OCI-LY7 (cell line): Measurements from ENCODE around the gene SLC25A14. TPM values are rescaled to one million over a fixed set of nuclear protein-coding genes. Genes with fewer than 3 reads are reported as not detected.

Experiments used
- BruUV-seq: library from RNA; stranded (reverse); fragments of 400-500 nt; replicated peaks from 2 replicates; lab custom pipeline; 2021; lab: Mats Ljungman, UMichigan
- CTCF ChIA-PET: fragments of 300-600 bp; sonication (Branson Sonifier 250); formaldehyde crosslinking; loops from one replicate; lab custom pipeline; 2022; ENCODE audit warnings: antibody characterized with exemption; ENCODE audit not compliant: unreplicated experiment; lab: Charles Lee
- POLR2A ChIA-PET: fragments of 300-600 bp; sonication (Branson Sonifier 250); formaldehyde crosslinking; loops from one replicate; lab custom pipeline; 2022; ENCODE audit warnings: antibody characterized with exemption; lab: Charles Lee
- DNase-seq: peaks from one replicate; pipeline ENCODE4 v3.0.0-alpha.2; 2015; ENCODE audit warnings: low spot score
- H2AFZ ChIP-seq: fragments of 200-600 bp; sonication (generic), shearing (Covaris generic); 2 replicates; pipeline ENCODE4 v1.6.1; 2014; ENCODE audit warnings: mild to moderate bottlenecking, antibody characterized with exemption, low read length, moderate library complexity
- H3K27ac ChIP-seq: fragments of 200-600 bp; sonication (generic); 2 replicates; pipeline ENCODE4 v1.5.1; 2014; ENCODE audit warnings: mixed run types, low read depth, mild to moderate bottlenecking, moderate library complexity, low read length, inconsistent platforms; ENCODE audit not compliant: poor library complexity, severe bottlenecking
- H3K36me3 ChIP-seq: fragments of 200-600 bp; sonication (generic); 2 replicates; pipeline ENCODE4 v1.6.1; 2014; ENCODE audit warnings: mild to moderate bottlenecking, antibody characterized with exemption, low read length, moderate library complexity, mixed read lengths; ENCODE audit not compliant: insufficient read depth
- H3K4me1 ChIP-seq: fragments of 200-600 bp; sonication (generic); 2 replicates; pipeline ENCODE4 v1.5.1; 2014; ENCODE audit warnings: mild to moderate bottlenecking, low read length; ENCODE audit not compliant: insufficient read depth, poor library complexity, severe bottlenecking
- H3K4me2 ChIP-seq: fragments of 200-600 bp; sonication (generic); 2 replicates; pipeline ENCODE4 v1.6.1; 2014; ENCODE audit warnings: mild to moderate bottlenecking, low read length
- H3K4me3 ChIP-seq: fragments of 200-600 bp; sonication (generic); 2 replicates; pipeline ENCODE4 v1.5.1; 2014; ENCODE audit warnings: mild to moderate bottlenecking, low read depth, low read length; ENCODE audit not compliant: poor library complexity, severe bottlenecking
- H3K79me2 ChIP-seq: fragments of 200-600 bp; sonication (generic); 2 replicates; pipeline ENCODE4 v1.6.1; 2016; ENCODE audit warnings: low read depth, mild to moderate bottlenecking, low read length, moderate library complexity, mixed read lengths; ENCODE audit not compliant: insufficient read depth
- H3K9me2 ChIP-seq: fragments of 200-600 bp; sonication (generic); 2 replicates; pipeline ENCODE4 v1.6.1; 2016; ENCODE audit warnings: mild to moderate bottlenecking, low read length, mixed read lengths; ENCODE audit not compliant: insufficient read depth
- H3K9me3 ChIP-seq: fragments of 200-600 bp; sonication (generic); 2 replicates; pipeline ENCODE4 v1.6.1; 2014; ENCODE audit warnings: mild to moderate bottlenecking, mixed run types, low read length, mixed read lengths
- H4K20me1 ChIP-seq: fragments of 200-600 bp; sonication (generic); 2 replicates; pipeline ENCODE4 v1.6.1; 2014; ENCODE audit warnings: mild to moderate bottlenecking, antibody characterized with exemption, low read length, moderate library complexity, mixed read lengths; ENCODE audit not compliant: insufficient read depth
- EZH2phosphoT487 ChIP-seq: fragments of 200-600 bp; sonication (generic); IDR thresholded peaks from 2 replicates; pipeline ENCODE4 v1.6.1; 2018; ENCODE audit warnings: low read depth, borderline replicate concordance, mild to moderate bottlenecking, mixed run types, antibody characterized with exemption, low read length, moderate library complexity, mixed read lengths
- intact Hi-C: fragments of 100-400 bp; cut with micrococcal nuclease; formaldehyde crosslinking; loops from one replicate; pipeline ENCODE4 v1.10.0; 2022; ENCODE audit not compliant: unreplicated experiment
- total RNA-seq, 2 experiments: library from RNA; depleted of rRNA in 1 of 2; stranded (reverse); fragments of >200 nt in 1 of 2; shearing (Covaris generic) in 1 of 2; gene quantifications; 2 replicates each; pipeline ENCODE4 v1.2.3, GENCODE V29; 2014 to 2022
- TF ChIP-seq, protein P1 (sequence below): fragments of 200-600 bp; sonication (generic); conservative IDR thresholded peaks from 2 replicates; pipeline ENCODE4 v1.5.1; 2014; ENCODE audit warnings: mild to moderate bottlenecking, antibody characterized with exemption, low read length, moderate library complexity, mixed read lengths

SLC25A14 gene
- total RNA-seq, 2 experiments from 2014 or later = 12.6 to 19.5 TPM

DNA sequence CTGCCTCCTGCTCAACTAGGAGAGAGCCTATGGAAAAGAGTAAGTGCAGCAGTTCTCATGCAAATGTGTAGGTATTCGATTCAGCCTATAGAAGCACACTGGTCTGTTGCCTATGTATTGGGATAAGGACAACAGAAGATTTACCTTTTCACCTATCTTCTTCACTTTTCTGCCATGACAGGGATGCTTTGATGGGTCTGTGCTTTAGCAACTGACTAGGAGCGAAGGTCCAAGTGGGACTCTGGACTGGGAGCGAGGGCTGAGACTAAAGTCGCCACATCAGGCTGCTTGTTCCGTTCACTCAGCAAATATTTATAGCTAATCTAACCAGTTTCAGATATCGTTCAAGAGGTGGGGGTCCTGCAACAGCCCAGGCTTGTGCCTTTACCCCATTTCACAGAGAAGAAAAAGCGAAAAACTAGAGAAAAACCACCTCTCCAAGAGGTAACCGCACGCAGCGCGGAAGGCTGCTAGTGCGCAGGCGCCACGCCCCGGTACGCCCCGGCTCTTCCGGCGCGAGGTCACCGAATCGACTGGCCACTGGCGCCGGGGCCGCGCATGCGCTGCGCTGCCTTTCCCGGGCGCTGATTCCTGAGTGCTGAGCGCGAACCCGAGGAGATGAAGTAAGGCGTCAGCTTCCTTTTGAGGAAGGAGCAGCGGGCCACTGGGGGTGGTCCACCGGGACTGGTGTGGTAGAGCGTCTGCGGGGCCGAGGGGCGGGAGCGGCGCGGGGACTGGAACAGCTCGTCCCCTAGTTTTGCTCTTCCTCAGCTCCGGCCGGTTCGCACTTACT is 61.9 kb downstream of the SLC25A14 start, which contains the start of gene RBMX2:
RBMX2 (plus strand) TSS at position 573 of the 793 bp plus-strand sequence; CDS start at position 619, 46 bp downstream.
- peak within 1 kb of the TSS; percentile 50 for H3K27ac ChIP-seq
- H4K20me1 ChIP-seq = no peaks in the 10 kb centered on the region
- intact Hi-C loops = loop anchor here (5.0 to 10.0 kb wide), 2 partner anchors 69 to 137 kb away; partner anchors contain the start of gene ZNF280C
- peaks cover 7% of the 10 kb centered on the region for H3K36me3 ChIP-seq
- no peaks in the 10 kb centered on the region for H3K9me2 ChIP-seq
- POLR2A ChIA-PET = interaction anchor here (0.6 to 1.5 kb wide), 6 partner anchors 9 to 502 kb away, joined by 3 to 5 read pairs (median 4); partner anchors contain the start of genes ENOX2 and SLC25A14
- H3K4me1 ChIP-seq = peaks cover 4% of the 10 kb centered on the region
- peak within 1 kb of the TSS; percentile 94 for H3K4me3 ChIP-seq
- peak within 1 kb of the TSS; percentile 83 for H3K4me2 ChIP-seq
- no peaks in the 10 kb centered on the region; the same call in 1 of the 2 replicates for H3K79me2 ChIP-seq
- no TSS peak for BruUV-seq
- CTCF ChIA-PET = no interaction called here
- no peak for TF ChIP-seq EZH2phosphoT487
- TF ChIP-seq, protein P1, sequence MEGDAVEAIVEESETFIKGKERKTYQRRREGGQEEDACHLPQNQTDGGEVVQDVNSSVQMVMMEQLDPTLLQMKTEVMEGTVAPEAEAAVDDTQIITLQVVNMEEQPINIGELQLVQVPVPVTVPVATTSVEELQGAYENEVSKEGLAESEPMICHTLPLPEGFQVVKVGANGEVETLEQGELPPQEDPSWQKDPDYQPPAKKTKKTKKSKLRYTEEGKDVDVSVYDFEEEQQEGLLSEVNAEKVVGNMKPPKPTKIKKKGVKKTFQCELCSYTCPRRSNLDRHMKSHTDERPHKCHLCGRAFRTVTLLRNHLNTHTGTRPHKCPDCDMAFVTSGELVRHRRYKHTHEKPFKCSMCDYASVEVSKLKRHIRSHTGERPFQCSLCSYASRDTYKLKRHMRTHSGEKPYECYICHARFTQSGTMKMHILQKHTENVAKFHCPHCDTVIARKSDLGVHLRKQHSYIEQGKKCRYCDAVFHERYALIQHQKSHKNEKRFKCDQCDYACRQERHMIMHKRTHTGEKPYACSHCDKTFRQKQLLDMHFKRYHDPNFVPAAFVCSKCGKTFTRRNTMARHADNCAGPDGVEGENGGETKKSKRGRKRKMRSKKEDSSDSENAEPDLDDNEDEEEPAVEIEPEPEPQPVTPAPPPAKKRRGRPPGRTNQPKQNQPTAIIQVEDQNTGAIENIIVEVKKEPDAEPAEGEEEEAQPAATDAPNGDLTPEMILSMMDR = no peak
- H2AFZ ChIP-seq = peak within 1 kb of the TSS; percentile 71
- H3K9me3 ChIP-seq = no peaks in the 10 kb centered on the region
- peak; percentile 78 for DNase-seq

DNA sequence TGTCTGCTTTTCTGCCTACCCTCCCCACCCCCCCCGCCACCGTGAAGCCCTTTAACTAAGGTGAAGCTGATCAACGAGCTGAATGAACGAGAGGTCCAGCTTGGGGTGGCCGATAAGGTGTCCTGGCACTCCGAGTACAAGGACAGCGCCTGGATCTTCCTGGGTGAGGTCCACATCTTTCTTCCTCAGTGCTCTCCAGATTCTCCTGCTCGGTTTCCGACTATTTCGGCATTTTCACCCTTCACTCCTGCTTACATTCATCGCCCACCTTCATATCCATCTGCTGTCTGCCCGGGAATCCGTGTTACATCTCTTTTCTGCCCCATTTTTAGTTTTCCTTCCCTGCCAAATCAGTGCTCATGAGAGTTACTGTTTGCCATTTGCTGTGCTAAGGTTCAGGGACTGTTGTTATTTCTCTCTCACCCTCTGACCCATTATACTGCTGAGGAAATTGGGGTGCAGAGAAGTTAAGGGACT is 62.5 kb downstream of the SLC25A14 start:
- intact Hi-C loops = loop anchor here (5.0 to 10.0 kb wide), 2 partner anchors 70 to 137 kb away; partner anchors contain the start of gene ZNF280C
- Histone ChIP-seq H3K9me3 (no peaks in the 10 kb centered on the region), H4K20me1 (no peaks in the 10 kb centered on the region), H3K79me2 (no peaks in the 10 kb centered on the region; the same call in 1 of the 2 replicates), H3K4me2 (peak overlapping the region; percentile 83), H3K9me2 (no peaks in the 10 kb centered on the region), H2AFZ (peak overlapping the region; percentile 71; the same call in 1 of the 2 replicates), H3K27ac (no peak overlapping the region), H3K4me3 (peak overlapping the region; percentile 94), H3K36me3 (peaks cover 7% of the 10 kb centered on the region), H3K4me1 (peaks cover 4% of the 10 kb centered on the region)
- no peak for TF ChIP-seq EZH2phosphoT487
- TF ChIP-seq, protein P1 = no peak
- CTCF ChIA-PET = no interaction called here
- TSS peak; percentile 78 for BruUV-seq
- no peak for DNase-seq
- POLR2A ChIA-PET = interaction anchor here (0.6 to 1.5 kb wide), 6 partner anchors 10 to 63 kb away, joined by 3 to 5 read pairs (median 4); partner anchors contain the start of gene SLC25A14
